Measurements from ENCODE around the gene PLEKHG4.

- TF ChIP-seq, protein P1, sequence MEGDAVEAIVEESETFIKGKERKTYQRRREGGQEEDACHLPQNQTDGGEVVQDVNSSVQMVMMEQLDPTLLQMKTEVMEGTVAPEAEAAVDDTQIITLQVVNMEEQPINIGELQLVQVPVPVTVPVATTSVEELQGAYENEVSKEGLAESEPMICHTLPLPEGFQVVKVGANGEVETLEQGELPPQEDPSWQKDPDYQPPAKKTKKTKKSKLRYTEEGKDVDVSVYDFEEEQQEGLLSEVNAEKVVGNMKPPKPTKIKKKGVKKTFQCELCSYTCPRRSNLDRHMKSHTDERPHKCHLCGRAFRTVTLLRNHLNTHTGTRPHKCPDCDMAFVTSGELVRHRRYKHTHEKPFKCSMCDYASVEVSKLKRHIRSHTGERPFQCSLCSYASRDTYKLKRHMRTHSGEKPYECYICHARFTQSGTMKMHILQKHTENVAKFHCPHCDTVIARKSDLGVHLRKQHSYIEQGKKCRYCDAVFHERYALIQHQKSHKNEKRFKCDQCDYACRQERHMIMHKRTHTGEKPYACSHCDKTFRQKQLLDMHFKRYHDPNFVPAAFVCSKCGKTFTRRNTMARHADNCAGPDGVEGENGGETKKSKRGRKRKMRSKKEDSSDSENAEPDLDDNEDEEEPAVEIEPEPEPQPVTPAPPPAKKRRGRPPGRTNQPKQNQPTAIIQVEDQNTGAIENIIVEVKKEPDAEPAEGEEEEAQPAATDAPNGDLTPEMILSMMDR (IDR thresholded peaks at IDR 0.05), result no peak
- no peak for TF ChIP-seq ZFX (IDR thresholded peaks at IDR 0.05; ENCODE audit: borderline replicate concordance)
Observed at GRCh38 chr16:67317853-67318252, 38.5 kb downstream of the PLEKHG4 start.

Measured in 22Rv1 (cell line).